Activated naive CD4-positive, alpha-beta T cell treated with anti-CD3 and anti-CD28 coated beads, Interleukin-2, amount 50 U/mL, for 24 hours (primary cell): ENCODE data around the gene PPP6R1.
A peak's percentile ranks its signal among the peaks of the same experiment; 100 is the strongest.

Experiments
- H3K27ac Mint-ChIP-seq: one replicate; pipeline ENCODE4 v1.8.0; 2021; ENCODE audit warnings: mild to moderate bottlenecking, mixed read lengths
- H3K27me3 Mint-ChIP-seq: one replicate; pipeline ENCODE4 v1.8.0; 2021; ENCODE audit warnings: mixed read lengths
- H3K36me3 Mint-ChIP-seq: one replicate; pipeline ENCODE4 v1.8.0; 2021; ENCODE audit warnings: mixed read lengths
- H3K4me1 Mint-ChIP-seq: one replicate; pipeline ENCODE4 v1.8.0; 2021; ENCODE audit warnings: mixed read lengths
- H3K4me3 Mint-ChIP-seq: one replicate; pipeline ENCODE4 v1.8.0; 2021; ENCODE audit warnings: mild to moderate bottlenecking, mixed read lengths
- H3K9me3 Mint-ChIP-seq: one replicate; pipeline ENCODE4 v1.8.0; 2021; ENCODE audit warnings: mixed read lengths

PPP6R1 gene

GRCh38 chr19:55289117-55289796, 30.4 kb upstream of the PPP6R1 start:
- no peaks in the 10 kb centered on the region for H3K9me3 Mint-ChIP-seq
- no peak overlapping the region for H3K27ac Mint-ChIP-seq
- H3K27me3 Mint-ChIP-seq = no peaks in the 10 kb centered on the region
- no peaks in the 10 kb centered on the region for H3K36me3 Mint-ChIP-seq
- peaks cover 6% of the 10 kb centered on the region for H3K4me1 Mint-ChIP-seq
- no peak overlapping the region for H3K4me3 Mint-ChIP-seq

DNA sequence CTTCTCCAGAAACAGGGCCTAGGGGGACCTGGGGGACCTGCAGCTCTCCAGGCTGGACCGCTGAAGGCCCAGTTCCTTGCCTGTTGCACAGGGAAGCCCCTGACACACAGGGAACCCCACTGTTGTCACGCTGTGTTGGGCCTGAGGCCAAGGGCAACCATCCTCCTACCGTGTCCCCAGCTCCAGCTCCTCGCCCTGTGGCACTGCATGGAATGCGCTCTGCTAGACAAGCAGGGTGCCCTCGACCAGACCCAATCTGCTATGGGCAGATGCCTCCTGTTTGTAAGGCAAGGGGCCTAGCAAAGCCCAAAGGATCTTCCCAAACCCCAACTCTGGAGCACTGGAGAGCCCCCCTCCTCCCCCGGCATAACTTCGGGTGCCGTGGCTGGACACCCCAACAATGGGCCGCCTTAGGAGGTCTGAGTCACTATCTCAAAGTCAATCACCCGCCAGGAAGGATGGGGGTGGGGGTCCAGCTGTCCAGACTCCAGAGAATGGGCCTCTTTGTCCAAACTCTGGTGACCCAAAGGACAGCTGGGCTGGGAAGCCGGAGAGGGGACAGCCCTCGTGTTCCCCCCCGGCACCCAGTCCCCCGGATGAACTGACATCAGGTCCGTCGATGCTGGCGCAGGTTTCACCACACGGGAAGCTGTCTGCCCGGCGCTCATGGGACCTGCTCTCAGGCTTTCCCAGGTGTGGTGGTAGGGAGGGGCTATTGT, 28.7 kb upstream of the PPP6R1 start:
- H3K4me3 Mint-ChIP-seq = no peak overlapping the region
- no peaks in the 10 kb centered on the region for H3K36me3 Mint-ChIP-seq
- H3K9me3 Mint-ChIP-seq = no peaks in the 10 kb centered on the region
- H3K4me1 Mint-ChIP-seq = peaks cover 16% of the 10 kb centered on the region
- no peaks in the 10 kb centered on the region for H3K27me3 Mint-ChIP-seq
- no peak overlapping the region for H3K27ac Mint-ChIP-seq

DNA sequence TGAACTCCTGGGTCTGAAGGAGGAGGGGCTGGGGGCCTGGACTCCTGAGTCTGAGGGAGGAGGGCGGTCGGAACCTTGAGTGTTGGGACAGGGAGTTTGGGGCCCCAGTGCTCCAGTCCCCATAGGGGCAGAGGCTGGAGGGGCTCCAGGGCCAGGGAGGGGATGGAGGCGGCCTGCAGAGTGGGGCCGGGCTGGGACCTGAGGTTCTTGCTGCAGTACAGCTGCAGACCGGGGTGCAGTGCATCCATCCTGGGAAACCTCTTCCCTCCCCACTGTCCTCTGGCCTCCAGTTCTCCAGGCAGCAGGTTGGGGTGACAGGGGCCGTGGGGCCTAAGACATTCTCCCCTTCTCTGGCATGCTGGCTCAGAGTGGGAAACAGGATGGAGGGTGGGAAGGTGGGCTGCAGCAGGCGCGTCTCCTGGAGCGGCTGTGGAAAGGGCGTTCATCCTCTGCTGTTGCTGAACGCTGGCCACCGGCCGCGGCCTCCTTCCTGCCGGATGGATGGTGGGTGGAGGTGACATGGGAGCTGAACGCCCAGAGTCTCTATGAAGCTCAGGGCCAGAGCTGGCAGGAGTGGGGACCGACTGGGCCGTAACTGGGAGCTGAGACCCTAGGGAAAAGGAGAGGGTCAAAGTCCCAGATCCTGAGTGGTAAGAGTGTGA, 26.5 kb upstream of the PPP6R1 start:
- Mint-ChIP-seq H3K9me3 (no peaks in the 10 kb centered on the region), H3K27ac (no peak overlapping the region), H3K27me3 (no peaks in the 10 kb centered on the region), H3K36me3 (no peaks in the 10 kb centered on the region), H3K4me1 (peaks cover 11% of the 10 kb centered on the region), H3K4me3 (peak overlapping the region; percentile 19)

GRCh38 chr19:55284405-55285058, 25.7 kb upstream of the PPP6R1 start:
- Mint-ChIP-seq H3K27ac (no peak overlapping the region), H3K36me3 (peaks cover 3% of the 10 kb centered on the region), H3K4me3 (peak overlapping the region; percentile 26), H3K4me1 (peaks cover 17% of the 10 kb centered on the region), H3K27me3 (no peaks in the 10 kb centered on the region), H3K9me3 (no peaks in the 10 kb centered on the region)

GRCh38 chr19:55283548-55284377, 24.9 kb upstream of the PPP6R1 start, which contains the start of gene BRSK1:
TSS of gene BRSK1 (plus strand) at chr19:55283997. CDS start at chr19:55284443, 446 bp downstream.
- peak within 1 kb of the TSS; percentile 77 for H3K27ac Mint-ChIP-seq
- peak within 1 kb of the TSS; percentile 70 for H3K4me3 Mint-ChIP-seq
- peaks cover 21% of the 10 kb centered on the region for H3K4me1 Mint-ChIP-seq
- H3K36me3 Mint-ChIP-seq = peaks cover 3% of the 10 kb centered on the region
- H3K27me3 Mint-ChIP-seq = no peaks in the 10 kb centered on the region
- H3K9me3 Mint-ChIP-seq = no peaks in the 10 kb centered on the region

GRCh38 chr19:55279770-55280643, 21.2 kb upstream of the PPP6R1 start, which contains the start of gene HSPBP1:
TSS of gene HSPBP1 (minus strand) at chr19:55280110. CDS start at chr19:55279608, 502 bp downstream.
- Mint-ChIP-seq H3K4me3 (peak within 1 kb of the TSS; percentile 99), H3K27ac (peak within 1 kb of the TSS; percentile 100), H3K9me3 (no peaks in the 10 kb centered on the region), H3K36me3 (peaks cover 13% of the 10 kb centered on the region), H3K27me3 (no peaks in the 10 kb centered on the region), H3K4me1 (peaks cover 21% of the 10 kb centered on the region)

DNA sequence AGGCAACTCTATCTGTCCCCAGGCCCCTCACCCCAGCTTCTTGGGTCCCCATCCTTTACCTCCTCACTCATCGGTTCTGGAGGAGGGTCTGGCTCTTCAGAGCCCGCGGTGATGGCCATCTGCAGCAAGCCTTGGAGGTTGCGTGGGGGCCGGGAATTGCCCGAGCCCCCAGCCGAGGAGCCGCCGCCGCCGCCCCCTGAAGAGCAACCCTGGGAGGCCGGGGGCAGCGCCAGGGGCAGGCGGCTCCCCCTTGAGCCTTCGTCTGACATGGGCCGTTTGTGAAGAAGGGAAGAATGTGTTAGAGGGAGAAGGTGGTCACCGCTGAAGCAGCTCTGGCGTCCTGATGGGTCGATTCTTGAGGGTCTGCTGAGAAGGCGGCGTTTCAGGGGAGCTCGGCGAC, 20.5 kb upstream of the PPP6R1 start:
- Mint-ChIP-seq H3K4me3 (peak overlapping the region; percentile 99), H3K4me1 (peaks cover 21% of the 10 kb centered on the region), H3K9me3 (no peaks in the 10 kb centered on the region), H3K36me3 (peaks cover 13% of the 10 kb centered on the region), H3K27me3 (no peaks in the 10 kb centered on the region), H3K27ac (peak overlapping the region; percentile 100)

GRCh38 chr19:55278391-55279135, 19.7 kb upstream of the PPP6R1 start:
- peak overlapping the region; percentile 99 for H3K4me3 Mint-ChIP-seq
- peaks cover 14% of the 10 kb centered on the region for H3K36me3 Mint-ChIP-seq
- H3K4me1 Mint-ChIP-seq = peaks cover 19% of the 10 kb centered on the region
- H3K9me3 Mint-ChIP-seq = no peaks in the 10 kb centered on the region
- H3K27ac Mint-ChIP-seq = peak overlapping the region; percentile 12
- no peaks in the 10 kb centered on the region for H3K27me3 Mint-ChIP-seq

DNA sequence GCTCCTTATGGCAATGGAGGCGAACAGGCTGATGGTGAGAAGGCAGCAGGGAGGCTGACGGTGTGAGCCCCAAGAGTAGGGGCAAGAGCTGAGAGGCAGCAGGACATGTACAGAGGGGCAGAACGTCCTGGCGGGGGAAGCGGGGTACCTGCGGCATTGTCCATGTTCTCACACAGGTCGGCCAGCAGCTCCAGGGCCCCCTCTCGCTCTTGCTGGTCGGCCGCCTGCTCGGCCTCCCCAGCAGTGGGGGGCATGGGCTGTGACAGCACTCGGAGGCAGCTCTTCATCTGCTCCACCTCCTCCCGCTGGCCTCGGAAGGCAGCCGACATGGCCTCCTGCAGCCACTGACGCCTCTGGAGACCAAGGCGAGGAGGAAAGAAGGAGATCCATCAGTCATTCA, 18.7 kb upstream of the PPP6R1 start:
- H3K36me3 Mint-ChIP-seq = peaks cover 16% of the 10 kb centered on the region
- H3K27me3 Mint-ChIP-seq = no peaks in the 10 kb centered on the region
- H3K4me1 Mint-ChIP-seq = peaks cover 11% of the 10 kb centered on the region
- H3K4me3 Mint-ChIP-seq = peak overlapping the region; percentile 39
- H3K27ac Mint-ChIP-seq = peak overlapping the region; percentile 59
- H3K9me3 Mint-ChIP-seq = no peaks in the 10 kb centered on the region

DNA sequence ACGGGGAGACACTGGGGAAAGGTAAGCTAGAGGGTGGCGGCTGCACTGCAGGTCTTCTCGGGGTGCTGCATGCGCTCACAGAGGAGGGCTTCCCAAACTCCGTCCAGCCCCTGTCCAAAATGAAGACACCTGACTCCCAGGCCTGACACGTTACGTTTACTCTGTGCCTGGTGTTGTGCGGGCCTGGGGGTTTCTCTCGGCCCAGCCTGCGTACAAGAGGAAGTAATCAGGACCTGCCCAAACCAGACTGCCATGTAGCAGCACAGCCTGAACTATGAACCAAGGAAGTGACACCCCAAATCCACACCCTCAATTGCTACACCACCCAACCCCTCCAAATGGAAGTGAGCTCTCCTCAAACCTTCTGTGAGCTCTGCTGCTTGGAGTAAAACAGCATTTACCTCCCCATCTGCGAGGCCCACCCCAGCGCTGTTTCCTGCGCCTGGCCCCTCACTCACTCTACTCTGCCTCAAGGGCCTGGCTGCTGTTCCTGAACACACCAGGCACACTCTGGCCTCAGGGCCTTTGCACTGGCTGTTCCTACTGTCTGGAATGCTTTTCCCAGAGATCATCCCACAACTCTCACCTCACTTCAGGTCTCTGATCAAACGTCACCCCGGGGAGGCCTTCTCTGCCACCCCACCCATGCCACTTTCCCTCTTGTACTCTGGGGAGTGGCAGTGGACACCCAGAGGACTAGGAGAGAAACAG, 18.1 kb upstream of the PPP6R1 start:
- Mint-ChIP-seq H3K27ac (peak overlapping the region; percentile 59), H3K9me3 (no peaks in the 10 kb centered on the region), H3K27me3 (no peaks in the 10 kb centered on the region), H3K4me1 (peaks cover 13% of the 10 kb centered on the region), H3K36me3 (peaks cover 22% of the 10 kb centered on the region), H3K4me3 (peak overlapping the region; percentile 44)

GRCh38 chr19:55275851-55276719, 17.3 kb upstream of the PPP6R1 start:
- Mint-ChIP-seq H3K4me3 (peak overlapping the region; percentile 44), H3K36me3 (peaks cover 24% of the 10 kb centered on the region)

GRCh38 chr19:55273978-55274707, 15.3 kb upstream of the PPP6R1 start:
- Mint-ChIP-seq H3K9me3 (no peaks in the 10 kb centered on the region), H3K4me1 (peaks cover 5% of the 10 kb centered on the region), H3K27ac (no peak overlapping the region), H3K36me3 (peaks cover 26% of the 10 kb centered on the region), H3K27me3 (no peaks in the 10 kb centered on the region), H3K4me3 (no peak overlapping the region)

More at GRCh38 chr19:55275851-55276719, 17.3 kb upstream of the PPP6R1 start:
- Mint-ChIP-seq H3K9me3 (no peaks in the 10 kb centered on the region), H3K4me1 (peaks cover 13% of the 10 kb centered on the region), H3K27ac (peak overlapping the region; percentile 17), H3K27me3 (no peaks in the 10 kb centered on the region)
